Progenitor cell of endocrine pancreas (in vitro differentiated cells): Measurements from ENCODE around the gene SNTB2. TPM values are rescaled to one million over a fixed set of nuclear protein-coding genes. Genes with fewer than 3 reads are reported as not detected.
A peak's percentile ranks its signal among the peaks of the same experiment; 100 is the strongest.

Experiments used
- DNase-seq: peaks from one replicate; pipeline ENCODE4 v3.0.0; 2021; ENCODE audit warnings: low spot score; ENCODE audit not compliant: unreplicated experiment
- H3K27ac Mint-ChIP-seq: 2 replicates; pipeline ENCODE4 v1.8.0; 2021; ENCODE audit warnings: mild to moderate bottlenecking, moderate library complexity, mixed read lengths
- H3K27me3 Mint-ChIP-seq: 2 replicates; pipeline ENCODE4 v1.8.0; 2021; ENCODE audit warnings: mixed read lengths
- H3K36me3 Mint-ChIP-seq: 2 replicates; pipeline ENCODE4 v1.8.0; 2022; ENCODE audit warnings: mixed read lengths; ENCODE audit not compliant: insufficient read depth
- H3K4me1 Mint-ChIP-seq: 2 replicates; pipeline ENCODE4 v1.8.0; 2021; ENCODE audit warnings: low read depth, mixed read lengths
- H3K4me3 Mint-ChIP-seq: 2 replicates; pipeline ENCODE4 v1.8.0; 2021; ENCODE audit warnings: low read depth, mild to moderate bottlenecking, moderate library complexity, mixed read lengths
- H3K9me3 Mint-ChIP-seq: 2 replicates; pipeline ENCODE4 v1.8.0; 2021; ENCODE audit warnings: low read depth, mixed read lengths
- total RNA-seq: library from RNA; stranded (reverse); gene quantifications from 2 replicates; pipeline ENCODE4 v1.2.1, GENCODE V29; 2021
- TF ChIP-seq, protein P1 (sequence below): fragments of 200-600 bp; sonication (generic); IDR thresholded peaks from one replicate; pipeline ENCODE4 v1.5.0; 2021; ENCODE audit warnings: antibody characterized with exemption, mild to moderate bottlenecking; ENCODE audit not compliant: unreplicated experiment

The SNTB2 gene
- total RNA-seq, 1 donor from 2014 or later: 40.9 TPM

DNA sequence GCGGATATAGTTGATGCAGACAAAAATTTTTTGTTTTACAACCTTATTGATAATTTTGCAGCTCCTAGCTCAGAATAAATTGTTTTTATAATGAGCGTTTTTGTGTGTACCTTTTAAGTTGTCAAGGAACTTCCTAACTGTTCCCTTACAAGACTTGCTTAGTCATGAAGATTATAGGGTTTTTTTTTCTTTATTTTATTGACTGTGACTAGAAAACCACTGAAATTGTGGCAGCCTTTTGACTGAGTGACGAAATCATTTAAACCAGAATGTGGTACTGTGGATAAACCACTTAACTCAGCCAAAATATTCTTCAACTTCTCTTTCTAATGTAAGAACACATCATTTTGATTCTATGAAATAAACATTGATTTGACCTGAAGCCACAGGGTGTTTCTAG, 83.4 kb downstream of the SNTB2 start:
- no peaks in the 10 kb centered on the region for H3K9me3 Mint-ChIP-seq
- no peak overlapping the region for H3K27ac Mint-ChIP-seq
- H3K4me1 Mint-ChIP-seq: no peaks in the 10 kb centered on the region
- no peak overlapping the region for H3K4me3 Mint-ChIP-seq
- peaks cover 11% of the 10 kb centered on the region for H3K36me3 Mint-ChIP-seq
- TF ChIP-seq, protein P1, sequence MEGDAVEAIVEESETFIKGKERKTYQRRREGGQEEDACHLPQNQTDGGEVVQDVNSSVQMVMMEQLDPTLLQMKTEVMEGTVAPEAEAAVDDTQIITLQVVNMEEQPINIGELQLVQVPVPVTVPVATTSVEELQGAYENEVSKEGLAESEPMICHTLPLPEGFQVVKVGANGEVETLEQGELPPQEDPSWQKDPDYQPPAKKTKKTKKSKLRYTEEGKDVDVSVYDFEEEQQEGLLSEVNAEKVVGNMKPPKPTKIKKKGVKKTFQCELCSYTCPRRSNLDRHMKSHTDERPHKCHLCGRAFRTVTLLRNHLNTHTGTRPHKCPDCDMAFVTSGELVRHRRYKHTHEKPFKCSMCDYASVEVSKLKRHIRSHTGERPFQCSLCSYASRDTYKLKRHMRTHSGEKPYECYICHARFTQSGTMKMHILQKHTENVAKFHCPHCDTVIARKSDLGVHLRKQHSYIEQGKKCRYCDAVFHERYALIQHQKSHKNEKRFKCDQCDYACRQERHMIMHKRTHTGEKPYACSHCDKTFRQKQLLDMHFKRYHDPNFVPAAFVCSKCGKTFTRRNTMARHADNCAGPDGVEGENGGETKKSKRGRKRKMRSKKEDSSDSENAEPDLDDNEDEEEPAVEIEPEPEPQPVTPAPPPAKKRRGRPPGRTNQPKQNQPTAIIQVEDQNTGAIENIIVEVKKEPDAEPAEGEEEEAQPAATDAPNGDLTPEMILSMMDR: no peak
- no peak for DNase-seq
- H3K27me3 Mint-ChIP-seq: no peaks in the 10 kb centered on the region

DNA sequence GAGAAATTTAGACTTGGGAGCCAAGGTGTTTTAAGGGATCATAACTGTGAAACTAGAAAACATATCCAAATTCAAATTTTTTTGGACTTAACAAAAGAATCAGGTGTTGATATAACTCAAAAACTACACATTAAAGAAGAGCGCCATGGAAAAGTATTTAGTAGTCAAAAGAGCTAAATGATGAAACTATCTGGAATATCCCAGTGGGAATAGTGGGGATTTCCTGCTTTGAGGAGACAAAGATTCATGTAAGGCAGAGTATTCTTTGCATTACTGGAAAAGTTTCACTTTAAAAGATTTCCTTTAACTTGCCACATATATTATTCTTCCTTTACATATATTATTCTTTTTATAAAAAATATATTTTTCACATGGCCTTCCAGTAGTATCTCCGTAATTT, 83.9 kb downstream of the SNTB2 start:
- Mint-ChIP-seq H3K9me3 (no peaks in the 10 kb centered on the region), H3K27ac (no peak overlapping the region), H3K27me3 (no peaks in the 10 kb centered on the region), H3K36me3 (peaks cover 11% of the 10 kb centered on the region), H3K4me1 (no peaks in the 10 kb centered on the region), H3K4me3 (no peak overlapping the region)
- TF ChIP-seq, protein P1: no peak
- DNase-seq: no peak

DNA sequence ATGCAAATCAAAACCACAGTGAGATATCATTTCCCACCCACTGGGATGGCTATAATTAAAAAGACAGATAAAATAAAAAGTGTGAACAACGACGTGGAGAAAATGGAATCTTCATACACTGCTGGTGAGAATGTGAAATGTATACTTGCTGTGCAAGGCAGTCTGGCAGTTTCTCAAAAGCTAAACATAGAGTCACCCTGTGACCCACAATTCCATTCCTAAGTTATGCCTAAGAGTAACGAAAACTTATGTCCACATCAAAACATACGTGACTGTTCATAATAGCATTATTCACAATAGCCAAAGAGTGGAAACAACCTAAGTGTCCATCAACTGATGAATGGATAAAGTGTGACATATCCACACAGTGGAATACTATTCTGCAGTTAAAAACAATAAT, 86.0 kb downstream of the SNTB2 start:
- no peaks in the 10 kb centered on the region for H3K27me3 Mint-ChIP-seq
- H3K4me1 Mint-ChIP-seq: no peaks in the 10 kb centered on the region
- H3K36me3 Mint-ChIP-seq: peaks cover 11% of the 10 kb centered on the region
- DNase-seq: no peak
- TF ChIP-seq, protein P1: no peak
- no peak overlapping the region for H3K27ac Mint-ChIP-seq
- no peaks in the 10 kb centered on the region for H3K9me3 Mint-ChIP-seq
- H3K4me3 Mint-ChIP-seq: no peak overlapping the region

DNA sequence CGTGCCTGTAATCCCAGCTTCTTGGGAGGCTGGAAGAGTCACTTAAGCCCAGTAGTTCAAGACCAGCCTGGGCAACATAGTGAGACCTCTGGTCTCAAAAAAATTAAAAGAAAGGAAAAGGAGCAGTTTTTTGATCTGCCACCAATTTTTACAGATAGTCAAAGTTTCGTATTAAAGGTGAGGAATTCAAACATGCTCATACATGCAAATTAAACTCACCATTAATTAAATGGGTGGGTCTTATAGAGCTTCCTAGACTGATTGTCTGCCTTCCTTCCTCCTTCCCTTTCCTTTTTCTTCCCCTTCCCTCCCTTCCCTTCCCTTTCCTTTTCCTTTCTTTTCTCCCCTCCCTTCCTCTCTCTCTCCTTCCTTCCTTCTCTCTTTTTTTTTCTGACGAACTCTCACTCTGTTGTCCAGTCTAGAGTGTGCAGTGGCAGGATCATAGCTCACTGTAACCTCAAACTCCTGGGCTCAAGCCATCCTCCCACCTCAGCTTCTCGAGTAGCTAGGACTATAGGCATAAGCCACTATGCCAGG, 87.8 kb downstream of the SNTB2 start:
- no peaks in the 10 kb centered on the region for H3K27me3 Mint-ChIP-seq
- peak overlapping the region; percentile 6 for H3K27ac Mint-ChIP-seq
- DNase-seq: no peak
- H3K4me1 Mint-ChIP-seq: no peaks in the 10 kb centered on the region
- no peak overlapping the region for H3K4me3 Mint-ChIP-seq
- H3K9me3 Mint-ChIP-seq: no peaks in the 10 kb centered on the region
- TF ChIP-seq, protein P1: no peak
- H3K36me3 Mint-ChIP-seq: peaks cover 14% of the 10 kb centered on the region

DNA sequence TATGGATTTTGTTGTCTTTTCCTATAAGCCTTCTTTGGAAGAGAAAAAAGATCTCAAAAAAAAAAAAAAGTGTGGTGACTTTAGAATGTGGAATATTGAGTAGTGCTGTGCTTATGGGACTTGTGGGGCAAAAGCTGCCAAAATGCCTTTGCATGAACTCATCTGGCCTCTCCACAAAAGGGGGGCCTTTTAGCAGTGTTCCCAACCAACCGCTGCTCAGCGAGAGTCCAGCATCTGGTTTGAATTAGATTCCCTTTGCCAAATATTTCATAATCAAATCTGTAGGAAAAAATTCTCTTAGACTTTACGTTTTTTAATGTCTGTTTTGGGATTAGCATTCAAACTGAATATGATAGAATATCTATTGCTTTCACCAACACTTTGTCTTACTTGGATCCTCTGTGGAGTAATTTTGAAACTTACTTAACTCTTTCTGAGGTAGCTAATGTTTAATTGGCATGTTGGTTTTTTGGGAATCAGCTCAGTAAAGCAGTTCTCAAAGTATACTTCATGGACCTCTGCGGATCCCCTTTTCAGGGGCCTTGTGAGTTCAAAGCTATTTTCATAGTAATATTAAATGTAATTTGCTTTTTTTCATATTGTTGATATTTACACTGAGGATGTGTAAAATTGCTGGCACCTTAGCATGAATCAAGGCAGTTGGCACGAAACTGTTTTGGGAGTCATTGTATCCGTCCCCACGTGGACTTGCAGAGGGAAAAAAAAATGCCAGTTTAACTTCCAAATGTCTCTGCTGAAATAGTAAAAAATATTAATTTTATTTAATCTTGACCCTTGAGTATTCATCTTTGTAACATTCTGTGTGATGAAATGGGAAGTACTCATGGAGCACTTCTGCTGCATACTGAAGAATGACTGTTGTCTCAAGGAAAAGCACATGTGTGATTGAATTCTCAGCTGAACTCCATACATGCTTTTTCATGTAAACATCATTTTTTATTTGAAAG, 89.5 kb downstream of the SNTB2 start:
- Mint-ChIP-seq H3K36me3 (peaks cover 12% of the 10 kb centered on the region), H3K27me3 (no peaks in the 10 kb centered on the region), H3K4me1 (no peaks in the 10 kb centered on the region), H3K9me3 (no peaks in the 10 kb centered on the region), H3K4me3 (no peak overlapping the region), H3K27ac (no peak overlapping the region)
- TF ChIP-seq, protein P1: no peak
- no peak for DNase-seq
